HFFc6 (cell line): Measurements from ENCODE around the gene CYSRT1. TPM values are rescaled to one million over a fixed set of nuclear protein-coding genes. Genes with fewer than 3 reads are reported as not detected.
A peak's percentile ranks its signal among the peaks of the same experiment; 100 is the strongest.

Experiments used
- DNase-seq: peaks from one replicate; pipeline ENCODE4 v3.0.0-alpha.2; 2018
- H3K27ac Mint-ChIP-seq: 2 replicates; pipeline ENCODE4 v1.8.0; 2020; ENCODE audit warnings: mild to moderate bottlenecking, mixed read lengths
- H3K27me3 Mint-ChIP-seq: 2 replicates; pipeline ENCODE4 v1.8.0; 2021; ENCODE audit warnings: mild to moderate bottlenecking, moderate library complexity, mixed read lengths; ENCODE audit not compliant: insufficient read depth
- H3K36me3 Mint-ChIP-seq: 2 replicates; pipeline ENCODE4 v1.8.0; 2021; ENCODE audit warnings: low read depth, mixed read lengths
- H3K4me1 Mint-ChIP-seq: 2 replicates; pipeline ENCODE4 v1.8.0; 2020; ENCODE audit warnings: low read depth, mixed read lengths
- H3K4me3 Mint-ChIP-seq: 2 replicates; pipeline ENCODE4 v1.8.0; 2020; ENCODE audit warnings: mild to moderate bottlenecking, moderate library complexity, mixed read lengths
- H3K9me3 Mint-ChIP-seq: 2 replicates; pipeline ENCODE4 v1.8.0; 2020; ENCODE audit warnings: mild to moderate bottlenecking, mixed read lengths
- total RNA-seq, 6 experiments: library from RNA; stranded (reverse); fragmentation: NEBNext Ultra II Directional; extraction: Animal tissue kit (Norgen Biotek cat#: 25700); gene quantifications; 2 replicates in 1 of 6; 3 replicates in 5 of 6; pipeline ENCODE4 v1.2.3, GENCODE V29; 2021
- TF ChIP-seq, protein P1 (sequence below): fragments of 200-600 bp; sonication (generic); IDR thresholded peaks from 2 replicates; pipeline ENCODE4 v1.5.0; 2021; ENCODE audit warnings: antibody characterized with exemption, mild to moderate bottlenecking

Gene CYSRT1
- total RNA-seq, 6 experiments from 2014 or later = 0.41 to 0.97 (median 0.68) TPM

DNA sequence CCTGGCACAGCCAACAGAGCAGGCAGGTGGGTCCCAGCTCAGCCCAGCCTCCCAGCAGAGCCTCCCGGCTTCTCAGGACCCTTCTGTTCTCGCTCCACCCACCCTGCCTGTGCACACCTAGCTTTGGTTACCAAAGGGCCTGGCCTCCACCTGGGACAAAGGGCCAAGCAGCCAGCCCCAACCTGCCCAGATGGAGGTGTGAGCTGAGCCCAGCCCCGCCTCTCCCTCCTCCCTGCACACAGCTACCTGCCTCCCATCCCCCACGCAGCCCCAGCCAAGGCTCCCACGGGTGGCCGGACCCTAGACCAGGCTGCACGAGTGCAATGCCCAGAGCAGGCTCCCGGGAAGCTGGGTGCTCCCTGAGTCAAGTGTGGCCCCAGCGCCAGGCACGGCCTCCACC is 30.1 kb upstream of the CYSRT1 start:
- Mint-ChIP-seq H3K27ac (no peak overlapping the region), H3K27me3 (peaks cover 1% of the 10 kb centered on the region; the same call in 1 of the 2 replicates), H3K4me1 (peaks cover 16% of the 10 kb centered on the region), H3K36me3 (no peaks in the 10 kb centered on the region), H3K4me3 (no peak overlapping the region), H3K9me3 (no peaks in the 10 kb centered on the region)
- DNase-seq = no peak
- TF ChIP-seq, protein P1, sequence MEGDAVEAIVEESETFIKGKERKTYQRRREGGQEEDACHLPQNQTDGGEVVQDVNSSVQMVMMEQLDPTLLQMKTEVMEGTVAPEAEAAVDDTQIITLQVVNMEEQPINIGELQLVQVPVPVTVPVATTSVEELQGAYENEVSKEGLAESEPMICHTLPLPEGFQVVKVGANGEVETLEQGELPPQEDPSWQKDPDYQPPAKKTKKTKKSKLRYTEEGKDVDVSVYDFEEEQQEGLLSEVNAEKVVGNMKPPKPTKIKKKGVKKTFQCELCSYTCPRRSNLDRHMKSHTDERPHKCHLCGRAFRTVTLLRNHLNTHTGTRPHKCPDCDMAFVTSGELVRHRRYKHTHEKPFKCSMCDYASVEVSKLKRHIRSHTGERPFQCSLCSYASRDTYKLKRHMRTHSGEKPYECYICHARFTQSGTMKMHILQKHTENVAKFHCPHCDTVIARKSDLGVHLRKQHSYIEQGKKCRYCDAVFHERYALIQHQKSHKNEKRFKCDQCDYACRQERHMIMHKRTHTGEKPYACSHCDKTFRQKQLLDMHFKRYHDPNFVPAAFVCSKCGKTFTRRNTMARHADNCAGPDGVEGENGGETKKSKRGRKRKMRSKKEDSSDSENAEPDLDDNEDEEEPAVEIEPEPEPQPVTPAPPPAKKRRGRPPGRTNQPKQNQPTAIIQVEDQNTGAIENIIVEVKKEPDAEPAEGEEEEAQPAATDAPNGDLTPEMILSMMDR = no peak

DNA sequence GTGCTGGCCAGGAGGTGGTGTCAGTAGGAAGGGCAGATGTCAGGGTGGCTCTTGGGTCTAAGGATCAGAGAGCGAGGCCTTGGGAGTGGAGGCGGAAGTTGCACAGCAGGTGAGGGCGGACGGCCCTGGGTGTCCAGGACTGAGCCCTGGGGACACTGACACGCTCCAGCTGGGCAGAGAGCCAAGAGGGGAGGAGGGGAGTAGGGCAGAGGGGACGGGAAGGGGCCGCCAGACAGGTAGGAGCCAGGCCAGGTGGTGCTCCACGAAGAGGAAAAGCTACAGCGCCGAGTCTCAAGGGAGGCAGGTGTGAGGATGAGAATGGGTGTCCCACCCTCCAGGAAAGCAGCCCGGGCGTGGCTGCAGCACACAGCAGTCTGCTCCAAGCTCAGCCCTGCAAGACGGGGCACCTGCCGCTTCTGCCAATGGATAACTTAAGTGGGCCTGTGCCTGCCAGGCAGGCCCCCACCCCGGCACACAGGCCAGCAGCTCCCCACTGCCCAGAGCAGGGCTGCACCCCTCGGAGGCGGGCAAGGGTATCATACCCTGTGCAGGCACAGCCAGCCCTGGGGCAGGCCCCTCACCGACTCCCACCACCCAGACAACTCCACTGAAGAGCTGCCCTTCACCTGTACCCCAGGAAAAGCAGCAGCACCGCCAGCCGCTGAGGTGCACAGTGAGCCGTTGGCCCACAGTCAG is 29.3 kb upstream of the CYSRT1 start:
- H3K4me3 Mint-ChIP-seq = no peak overlapping the region
- no peak overlapping the region for H3K27ac Mint-ChIP-seq

DNA sequence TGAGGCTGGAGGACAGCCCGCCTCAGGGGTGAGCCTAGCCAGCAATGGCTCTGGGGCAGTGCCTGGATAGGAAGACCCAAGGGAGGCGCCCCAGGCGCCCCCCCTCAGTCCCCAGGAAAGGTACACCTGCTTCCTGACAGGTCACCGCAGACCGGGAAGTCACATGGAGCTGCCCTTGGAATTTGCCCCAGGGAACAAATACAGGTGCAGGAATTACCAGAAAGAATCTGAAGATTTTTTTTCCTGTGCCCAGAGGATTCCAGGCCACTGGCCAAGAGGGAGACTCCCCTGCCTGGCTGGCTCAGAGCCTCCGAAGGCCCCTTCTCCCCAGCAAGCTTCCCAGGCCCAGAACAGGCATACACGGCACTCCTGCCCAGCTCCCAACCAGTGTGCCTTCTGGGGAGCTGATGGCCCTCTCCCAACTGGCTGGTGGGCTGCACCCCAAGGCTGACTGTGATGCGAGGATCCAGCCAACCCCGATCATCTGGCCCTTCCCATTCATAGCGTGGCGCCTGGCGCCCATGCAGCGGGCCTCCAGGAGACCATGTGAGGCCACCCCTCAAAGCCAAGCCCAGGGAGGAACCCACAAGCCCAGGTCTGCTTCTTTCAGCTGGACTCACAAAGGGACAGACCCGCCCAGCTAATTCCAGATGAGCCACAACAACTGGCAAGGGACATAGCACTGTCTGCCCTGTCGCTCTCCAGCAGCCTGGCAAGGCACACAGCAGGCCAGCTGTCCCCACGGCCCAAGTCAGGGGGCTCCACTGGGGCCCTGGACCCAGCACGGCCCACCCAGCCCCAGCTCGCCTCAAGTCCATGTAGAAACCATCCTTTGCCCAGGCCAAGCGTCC is 26.7 kb upstream of the CYSRT1 start:
- Mint-ChIP-seq H3K9me3 (no peaks in the 10 kb centered on the region), H3K4me3 (peak overlapping the region; percentile 87; the same call in 1 of the 2 replicates), H3K27me3 (peaks cover 3% of the 10 kb centered on the region), H3K27ac (no peak overlapping the region), H3K36me3 (no peaks in the 10 kb centered on the region), H3K4me1 (peaks cover 14% of the 10 kb centered on the region)
- DNase-seq = no peak
- TF ChIP-seq, protein P1 = no peak

More for the DNA sequence above, 29.3 kb upstream of the CYSRT1 start:
- no peaks in the 10 kb centered on the region for H3K9me3 Mint-ChIP-seq
- peaks cover 13% of the 10 kb centered on the region for H3K4me1 Mint-ChIP-seq
- no peak for DNase-seq
- no peaks in the 10 kb centered on the region for H3K36me3 Mint-ChIP-seq
- TF ChIP-seq, protein P1 = no peak
- peaks cover 1% of the 10 kb centered on the region; the same call in 1 of the 2 replicates for H3K27me3 Mint-ChIP-seq

DNA sequence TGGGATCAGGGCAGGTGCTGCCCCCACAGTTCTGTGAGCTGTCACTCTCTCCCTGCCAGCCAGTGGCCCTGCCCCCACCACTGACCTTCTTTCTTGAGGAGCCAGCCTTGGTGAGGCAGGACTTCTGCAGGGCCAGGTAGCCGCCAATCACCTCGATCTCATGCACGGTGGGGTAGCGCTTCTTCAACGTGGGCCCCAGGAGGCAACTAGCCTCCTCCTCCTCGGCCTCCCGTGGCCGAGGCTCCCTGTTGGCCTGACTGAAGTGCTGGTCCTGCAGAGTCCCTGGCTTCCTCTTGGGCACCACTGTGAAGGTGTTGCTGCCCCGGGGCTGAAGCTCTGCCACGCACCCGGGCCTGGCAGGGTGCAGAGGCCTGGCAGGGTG is 26.1 kb upstream of the CYSRT1 start:
- Mint-ChIP-seq H3K9me3 (no peaks in the 10 kb centered on the region), H3K4me1 (peaks cover 14% of the 10 kb centered on the region), H3K27me3 (peaks cover 3% of the 10 kb centered on the region), H3K27ac (no peak overlapping the region), H3K36me3 (no peaks in the 10 kb centered on the region), H3K4me3 (peak overlapping the region; percentile 87; the same call in 1 of the 2 replicates)
- TF ChIP-seq, protein P1 = no peak
- DNase-seq = no peak

DNA sequence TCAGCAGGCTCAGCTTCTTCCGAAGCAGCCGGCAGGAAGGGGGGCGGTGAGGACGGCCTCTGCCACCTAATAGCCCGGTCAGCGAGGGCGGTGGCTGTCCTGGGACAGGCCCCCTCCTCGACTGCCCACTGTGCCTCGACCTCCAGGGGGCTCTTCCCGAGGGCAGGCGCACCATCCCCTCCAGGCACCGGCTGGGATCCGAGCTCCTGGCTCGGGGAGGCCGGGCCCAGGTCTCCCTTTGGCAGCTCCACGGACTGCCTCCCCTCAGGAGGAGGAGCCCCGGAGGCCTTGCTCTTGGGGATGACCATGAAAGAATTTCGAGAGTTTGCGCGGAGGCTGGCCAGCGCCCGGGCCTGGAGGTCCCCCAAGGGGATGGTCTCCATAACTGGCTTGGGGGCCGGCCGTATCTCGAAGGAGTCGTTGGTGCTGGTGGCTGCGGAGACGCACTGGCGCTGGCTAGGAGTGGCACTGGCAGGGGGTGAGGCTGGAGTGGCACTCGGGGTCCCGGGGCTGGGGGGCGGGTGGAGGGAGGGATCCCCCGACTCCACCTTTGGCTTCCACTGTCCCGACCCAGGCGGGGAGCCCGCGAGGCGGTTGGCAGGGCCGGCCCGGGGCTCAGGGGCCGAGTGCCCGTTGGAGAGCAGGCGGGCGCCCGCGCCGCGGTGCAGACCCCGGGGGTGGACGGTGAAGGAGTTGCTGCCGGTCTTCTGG is 25.4 kb upstream of the CYSRT1 start:
- TF ChIP-seq, protein P1 = peak; percentile 34; the same call in 1 of the 2 replicates
- DNase-seq = no peak
- Mint-ChIP-seq H3K4me1 (peaks cover 21% of the 10 kb centered on the region), H3K36me3 (no peaks in the 10 kb centered on the region), H3K27me3 (peaks cover 3% of the 10 kb centered on the region), H3K9me3 (no peaks in the 10 kb centered on the region), H3K27ac (peak overlapping the region; percentile 48; the same call in 1 of the 2 replicates), H3K4me3 (peak overlapping the region; percentile 87)
